Osteocyte (in vitro differentiated cells): ENCODE measurements around the gene PRR36. TPM values are rescaled to one million over a fixed set of nuclear protein-coding genes. Genes with fewer than 3 reads are reported as not detected.
A peak's percentile ranks its signal among the peaks of the same experiment; 100 is the strongest.

Source experiments
- DNase-seq: peaks from one replicate; pipeline ENCODE4 v3.0.0; 2021; ENCODE audit warnings: mixed read lengths; ENCODE audit not compliant: unreplicated experiment; ENCODE audit errors: extremely low spot score
- H3K27ac Mint-ChIP-seq: one replicate; pipeline ENCODE4 v1.8.0; 2021; ENCODE audit warnings: mild to moderate bottlenecking, mixed read lengths; ENCODE audit not compliant: unreplicated experiment
- H3K27me3 Mint-ChIP-seq: one replicate; pipeline ENCODE4 v1.8.0; 2021; ENCODE audit warnings: mixed read lengths; ENCODE audit not compliant: unreplicated experiment
- H3K36me3 Mint-ChIP-seq: one replicate; pipeline ENCODE4 v1.8.0; 2021; ENCODE audit warnings: mixed read lengths; ENCODE audit not compliant: unreplicated experiment
- H3K4me1 Mint-ChIP-seq: one replicate; pipeline ENCODE4 v1.8.0; 2021; ENCODE audit warnings: mixed read lengths; ENCODE audit not compliant: unreplicated experiment
- H3K4me3 Mint-ChIP-seq: one replicate; pipeline ENCODE4 v1.8.0; 2021; ENCODE audit warnings: mild to moderate bottlenecking, moderate library complexity, mixed read lengths; ENCODE audit not compliant: unreplicated experiment
- H3K9me3 Mint-ChIP-seq: one replicate; pipeline ENCODE4 v1.8.0; 2021; ENCODE audit warnings: mixed read lengths; ENCODE audit not compliant: unreplicated experiment
- CTCF ChIP-seq: fragments of 200-600 bp; sonication (generic); IDR thresholded peaks from 2 replicates; pipeline ENCODE4 v1.5.0; 2021; ENCODE audit warnings: antibody characterized with exemption, mild to moderate bottlenecking, moderate library complexity
- total RNA-seq: library from RNA; stranded (reverse); gene quantifications from 2 replicates; pipeline ENCODE4 v1.2.1, GENCODE V29; 2021

The PRR36 gene
- total RNA-seq, 1 donor from 2014 or later = 0.51 TPM

GRCh38 chr19:7830823-7831222 lies 43.4 kb downstream of the PRR36 start:
- Mint-ChIP-seq H3K4me1 (peaks cover 30% of the 10 kb centered on the region), H3K27me3 (peaks cover 11% of the 10 kb centered on the region), H3K4me3 (peak overlapping the region; percentile 74), H3K36me3 (no peaks in the 10 kb centered on the region), H3K9me3 (no peaks in the 10 kb centered on the region), H3K27ac (peak overlapping the region; percentile 66)
- TF ChIP-seq CTCF = no peak
- no peak for DNase-seq

GRCh38 chr19:7830272-7830771 lies 43.9 kb downstream of the PRR36 start:
- Mint-ChIP-seq H3K36me3 (no peaks in the 10 kb centered on the region), H3K27ac (no peak overlapping the region), H3K4me1 (peaks cover 30% of the 10 kb centered on the region), H3K4me3 (peak overlapping the region; percentile 74), H3K9me3 (no peaks in the 10 kb centered on the region), H3K27me3 (peaks cover 12% of the 10 kb centered on the region)
- DNase-seq = no peak
- no peak for TF ChIP-seq CTCF

GRCh38 chr19:7829561-7830271 lies 44.5 kb downstream of the PRR36 start, which contains the start of gene EVI5L:
TSS of gene EVI5L (plus strand) at chr19:7830218. CDS start at chr19:7846543, 16,325 bp downstream.
- Mint-ChIP-seq H3K27ac (peak within 1 kb of the TSS; percentile 66), H3K4me1 (peaks cover 30% of the 10 kb centered on the region)
- DNase-seq = peak; percentile 100

GRCh38 chr19:7829166-7829520 lies 45.0 kb downstream of the PRR36 start:
- no peaks in the 10 kb centered on the region for H3K36me3 Mint-ChIP-seq
- H3K27me3 Mint-ChIP-seq = peaks cover 16% of the 10 kb centered on the region
- peak overlapping the region; percentile 25 for H3K27ac Mint-ChIP-seq
- no peaks in the 10 kb centered on the region for H3K9me3 Mint-ChIP-seq
- peak overlapping the region; percentile 73 for H3K4me3 Mint-ChIP-seq
- peaks cover 30% of the 10 kb centered on the region for H3K4me1 Mint-ChIP-seq
- TF ChIP-seq CTCF = no peak
- DNase-seq = no peak

More at GRCh38 chr19:7829561-7830271, 44.5 kb downstream of the PRR36 start, which contains the start of gene EVI5L:
- Mint-ChIP-seq H3K27me3 (peaks cover 15% of the 10 kb centered on the region), H3K36me3 (no peaks in the 10 kb centered on the region), H3K9me3 (no peaks in the 10 kb centered on the region), H3K4me3 (peak within 1 kb of the TSS; percentile 74)
- no peak for TF ChIP-seq CTCF

- H3K4me3 Mint-ChIP-seq = no peak overlapping the region
Measured at GRCh38 chr19:7823686-7824301, 50.4 kb downstream of the PRR36 start.

More at GRCh38 chr19:7823686-7824301, 50.4 kb downstream of the PRR36 start:
- no peaks in the 10 kb centered on the region for H3K36me3 Mint-ChIP-seq
- H3K9me3 Mint-ChIP-seq = no peaks in the 10 kb centered on the region
- peaks cover 40% of the 10 kb centered on the region for H3K27me3 Mint-ChIP-seq
- H3K4me1 Mint-ChIP-seq = no peaks in the 10 kb centered on the region
- H3K27ac Mint-ChIP-seq = no peak overlapping the region
- DNase-seq = no peak
- no peak for TF ChIP-seq CTCF
